ENCODE measurements around the gene SLC22A15. TPM values are rescaled to one million over a fixed set of nuclear protein-coding genes. Genes with fewer than 3 reads are reported as not detected.

Gene SLC22A15
- total and polyA plus RNA-seq, 2 experiments from 2014 or later = 6.3 to 15.0 TPM

- TF ChIP-seq EZH2phosphoT487 (IDR thresholded peaks at IDR 0.05; ENCODE audit: insufficient read depth, low read depth) (no peak), EZH2 (IDR thresholded peaks at IDR 0.05; ENCODE audit: insufficient read depth, poor library complexity, severe bottlenecking) (no peak)
- DNase-seq = no peak
- no peaks in the 10 kb centered on the region for H3K9me2 ChIP-seq (ENCODE audit: insufficient read depth)
- H3K27ac ChIP-seq = no peak overlapping the region
- WGBS, 2 experiments (ENCODE audit: low coverage in 1 of 2, low lambda C conversion rate in 2 of 2, missing lambda C conversion rate in 2 of 2) = 36 to 44% methylated on average over 6 of the region's 6 CpGs
- no peaks in the 10 kb centered on the region for H4K20me1 ChIP-seq (ENCODE audit: insufficient read depth)
- H2AFZ ChIP-seq = no peak overlapping the region
- no peak overlapping the region for H3K4me3 ChIP-seq
- no peaks in the 10 kb centered on the region for H3K36me3 ChIP-seq (ENCODE audit: low read depth)
- H3K9ac ChIP-seq = no peak overlapping the region
- H3K9me3 ChIP-seq (ENCODE audit: low read depth) = no peaks in the 10 kb centered on the region
- H3K79me2 ChIP-seq (ENCODE audit: insufficient read depth) = no peaks in the 10 kb centered on the region
- H3K4me1 ChIP-seq (ENCODE audit: insufficient read depth) = no peaks in the 10 kb centered on the region
- no peak overlapping the region for H3K4me2 ChIP-seq (ENCODE audit: unreplicated experiment)
- in situ Hi-C loops (cut with MboI) = no loop called here
- H3F3A ChIP-seq (ENCODE audit: insufficient read depth) = no peaks in the 10 kb centered on the region
- H3K27me3 ChIP-seq (replicated peaks; ENCODE audit: insufficient read depth) = no peaks in the 10 kb centered on the region
Measured at GRCh38 chr1:115939455-115939854, 36.9 kb upstream of the SLC22A15 start.

GRCh38 chr1:115946116-115946515 is 30.2 kb upstream of the SLC22A15 start:
- Histone ChIP-seq H3F3A (ENCODE audit: insufficient read depth) (no peaks in the 10 kb centered on the region), H3K9me2 (ENCODE audit: insufficient read depth) (no peaks in the 10 kb centered on the region), H4K20me1 (ENCODE audit: insufficient read depth) (no peaks in the 10 kb centered on the region), H3K4me1 (ENCODE audit: insufficient read depth) (0 out of 2 replicates have a peak, but pooled peaks cover 4% of the 10 kb centered on the region), H3K79me2 (ENCODE audit: insufficient read depth) (no peaks in the 10 kb centered on the region), H3K36me3 (ENCODE audit: low read depth) (no peaks in the 10 kb centered on the region), H3K9me3 (ENCODE audit: low read depth) (no peaks in the 10 kb centered on the region), H3K9ac (no peak overlapping the region), H3K27ac (no peak overlapping the region), H3K27me3 (replicated peaks; ENCODE audit: insufficient read depth) (no peaks in the 10 kb centered on the region), H3K4me3 (no peak overlapping the region), H2AFZ (no peak overlapping the region), H3K4me2 (ENCODE audit: unreplicated experiment) (no peak overlapping the region)
- in situ Hi-C loops (cut with MboI) = no loop called here
- DNase-seq = no peak
- 34 to 46% methylated on average over 3 of the region's 3 CpGs for WGBS, 2 experiments (ENCODE audit: low coverage in 1 of 2, low lambda C conversion rate in 2 of 2, missing lambda C conversion rate in 2 of 2)
- no peak for TF ChIP-seq EZH2phosphoT487 (IDR thresholded peaks at IDR 0.05; ENCODE audit: insufficient read depth, low read depth)
- TF ChIP-seq EZH2 (IDR thresholded peaks at IDR 0.05; ENCODE audit: insufficient read depth, poor library complexity, severe bottlenecking) = no peak

GRCh38 chr1:115949156-115949555 is 27.2 kb upstream of the SLC22A15 start:
- Histone ChIP-seq H3K4me2 (ENCODE audit: unreplicated experiment) (no peak overlapping the region), H3K79me2 (ENCODE audit: insufficient read depth) (no peaks in the 10 kb centered on the region), H3K9me3 (ENCODE audit: low read depth) (no peaks in the 10 kb centered on the region), H3K9ac (no peak overlapping the region), H3K27ac (no peak overlapping the region), H3K9me2 (ENCODE audit: insufficient read depth) (no peaks in the 10 kb centered on the region), H3K4me3 (no peak overlapping the region), H3F3A (ENCODE audit: insufficient read depth) (no peaks in the 10 kb centered on the region), H4K20me1 (ENCODE audit: insufficient read depth) (no peaks in the 10 kb centered on the region), H2AFZ (no peak overlapping the region), H3K4me1 (ENCODE audit: insufficient read depth) (0 out of 2 replicates have a peak, but pooled peaks cover 4% of the 10 kb centered on the region), H3K36me3 (ENCODE audit: low read depth) (no peaks in the 10 kb centered on the region), H3K27me3 (replicated peaks; ENCODE audit: insufficient read depth) (no peaks in the 10 kb centered on the region)
- 46 to 60% methylated on average over 2 of the region's 2 CpGs for WGBS, 2 experiments (ENCODE audit: low coverage in 1 of 2, low lambda C conversion rate in 2 of 2, missing lambda C conversion rate in 2 of 2)
- DNase-seq = peak; percentile 41
- no peak for TF ChIP-seq EZH2phosphoT487 (IDR thresholded peaks at IDR 0.05; ENCODE audit: insufficient read depth, low read depth)
- TF ChIP-seq EZH2 (IDR thresholded peaks at IDR 0.05; ENCODE audit: insufficient read depth, poor library complexity, severe bottlenecking) = no peak
- in situ Hi-C loops (cut with MboI) = no loop called here

GRCh38 chr1:115951560-115951959 is 24.8 kb upstream of the SLC22A15 start:
- in situ Hi-C loops (cut with MboI) = no loop called here

GRCh38 chr1:115952547-115952946 is 23.8 kb upstream of the SLC22A15 start:
- Histone ChIP-seq H2AFZ (no peak overlapping the region), H3K4me3 (no peak overlapping the region), H3K27ac (no peak overlapping the region), H3K9me3 (ENCODE audit: low read depth) (no peaks in the 10 kb centered on the region), H3F3A (ENCODE audit: insufficient read depth) (no peaks in the 10 kb centered on the region), H3K36me3 (ENCODE audit: low read depth) (no peaks in the 10 kb centered on the region), H3K9ac (no peak overlapping the region), H3K4me2 (ENCODE audit: unreplicated experiment) (no peak overlapping the region), H4K20me1 (ENCODE audit: insufficient read depth) (no peaks in the 10 kb centered on the region), H3K4me1 (ENCODE audit: insufficient read depth) (0 out of 2 replicates have a peak, but pooled peaks cover 4% of the 10 kb centered on the region), H3K27me3 (replicated peaks; ENCODE audit: insufficient read depth) (no peaks in the 10 kb centered on the region), H3K9me2 (ENCODE audit: insufficient read depth) (no peaks in the 10 kb centered on the region), H3K79me2 (ENCODE audit: insufficient read depth) (no peaks in the 10 kb centered on the region)
- in situ Hi-C loops (cut with MboI) = no loop called here
- no peak for DNase-seq
- 0% methylated on average over 1 of the region's 1 CpG for WGBS, 2 experiments (ENCODE audit: low coverage in 1 of 2, low lambda C conversion rate in 2 of 2, missing lambda C conversion rate in 2 of 2)
- TF ChIP-seq EZH2 (IDR thresholded peaks at IDR 0.05; ENCODE audit: insufficient read depth, poor library complexity, severe bottlenecking) (no peak), EZH2phosphoT487 (IDR thresholded peaks at IDR 0.05; ENCODE audit: insufficient read depth, low read depth) (no peak)

More at GRCh38 chr1:115951560-115951959, 24.8 kb upstream of the SLC22A15 start:
- Histone ChIP-seq H3K79me2 (ENCODE audit: insufficient read depth) (no peaks in the 10 kb centered on the region), H4K20me1 (ENCODE audit: insufficient read depth) (no peaks in the 10 kb centered on the region), H3K4me2 (ENCODE audit: unreplicated experiment) (no peak overlapping the region), H3K9me3 (ENCODE audit: low read depth) (no peaks in the 10 kb centered on the region), H2AFZ (no peak overlapping the region), H3F3A (ENCODE audit: insufficient read depth) (no peaks in the 10 kb centered on the region), H3K4me3 (no peak overlapping the region), H3K9ac (no peak overlapping the region), H3K36me3 (ENCODE audit: low read depth) (no peaks in the 10 kb centered on the region), H3K9me2 (ENCODE audit: insufficient read depth) (no peaks in the 10 kb centered on the region), H3K27me3 (replicated peaks; ENCODE audit: insufficient read depth) (no peaks in the 10 kb centered on the region), H3K4me1 (ENCODE audit: insufficient read depth) (0 out of 2 replicates have a peak, but pooled peaks cover 4% of the 10 kb centered on the region), H3K27ac (no peak overlapping the region)
- no peak for DNase-seq
- TF ChIP-seq EZH2 (IDR thresholded peaks at IDR 0.05; ENCODE audit: insufficient read depth, poor library complexity, severe bottlenecking) = no peak
- TF ChIP-seq EZH2phosphoT487 (IDR thresholded peaks at IDR 0.05; ENCODE audit: insufficient read depth, low read depth) = no peak

Data from GM23248 (cell line).